K562 (cell line): ENCODE data around the gene TPGS1. TPM values are rescaled to one million over a fixed set of nuclear protein-coding genes. Genes with fewer than 3 reads are reported as not detected.
A peak's percentile ranks its signal among the peaks of the same experiment; 100 is the strongest.

Experiments
- ATAC-seq: fragments of 200-7000 bp; cut with Tn5 transposase; 3 replicates; pipeline ENCODE4 v1.9.1; 2020; ENCODE audit warnings: moderate library complexity
- Bru-seq: library from RNA; stranded (reverse); fragments of 400-500 nt; gene quantifications from one replicate; lab custom pipeline; 2021; lab: Mats Ljungman, UMichigan
- BruChase-seq, 2 experiments: library from RNA; stranded (reverse); fragments of 400-500 nt; gene quantifications; one replicate each; lab custom pipeline; 2021; lab: Mats Ljungman, UMichigan
- BruUV-seq: library from RNA; stranded (reverse); fragments of 400-500 nt; replicated peaks from 2 replicates; lab custom pipeline; 2021; lab: Mats Ljungman, UMichigan
- CTCF ChIA-PET: fragments of 300-600 bp; formaldehyde crosslinking; extraction: SDS; loops from one replicate; lab custom pipeline; 2021; ENCODE audit warnings: low intra/inter-chr PET ratio; lab: Yijun Ruan, JAX
- POLR2A ChIA-PET: fragments of 300-600, 350-650 bp; sonication (Branson Sonifier 250); formaldehyde crosslinking; extraction: SDS; loops from one replicate; lab custom pipeline; 2021; ENCODE audit warnings: antibody characterized with exemption, inconsistent platforms; lab: Yijun Ruan, JAX
- DNase-seq, 4 experiments: peaks; one replicate each; pipeline versions ENCODE4 v3.0.0 to v3.0.0-alpha.2; 2011 to 2018; ENCODE audit warnings: low spot score in 3 of 4, mixed read lengths in 3 of 4; ENCODE audit errors: extremely low read depth in 1 of 4
- FAIRE-seq: peaks from 2 replicates; lab custom pipeline; 2011; peaks lifted over from hg19 to GRCh38; lab: Jason Lieb, UNC
- H2AFZ ChIP-seq: 2 replicates; pipeline ENCODE4 v1.6.0; 2011; ENCODE audit warnings: low read depth, low read length, control low read depth, inconsistent platforms
- H3K27ac ChIP-seq: fragments of 200-600 bp; 3 replicates; pipeline ENCODE4 v1.8.0; 2011; ENCODE audit warnings: low read depth, mild to moderate bottlenecking, control low read depth, inconsistent platforms, low read length, moderate library complexity, mixed read lengths; ENCODE audit errors: extremely low read depth
- H3K27me3 ChIP-seq, 2 experiments: fragments of 300-600 bp in 1 of 2; 2 replicates in 1 of 2; 3 replicates in 1 of 2; pipeline versions ENCODE4 v1.6.0 to v1.8.0; 2011; ENCODE audit warnings: inconsistent platforms in 2 of 2, low read length in 2 of 2, mild to moderate bottlenecking in 1 of 2, mixed read lengths in 1 of 2, moderate library complexity in 1 of 2; ENCODE audit not compliant: control insufficient read depth in 2 of 2, insufficient read depth in 2 of 2
- H3K36me3 ChIP-seq: fragments of 300-600 bp; 3 replicates; pipeline ENCODE4 v1.8.0; 2011; ENCODE audit warnings: mild to moderate bottlenecking, low read length, inconsistent platforms; ENCODE audit not compliant: control insufficient read depth, insufficient read depth
- H3K4me1 ChIP-seq, 2 experiments: fragments of 200-600 bp in 1 of 2; replicated peaks in 1 of 2; 2 replicates in 1 of 2; 3 replicates in 1 of 2; pipeline versions ENCODE4 v1.5.1 to v1.8.0; 2011; ENCODE audit warnings: inconsistent platforms in 2 of 2, low read length in 2 of 2, mild to moderate bottlenecking in 1 of 2, mixed read lengths in 1 of 2, moderate library complexity in 1 of 2; ENCODE audit not compliant: control insufficient read depth in 2 of 2, insufficient read depth in 2 of 2
- H3K4me2 ChIP-seq: 2 replicates; pipeline ENCODE4 v1.6.1; 2011; ENCODE audit warnings: low read length, control low read depth, inconsistent platforms, mixed read lengths; ENCODE audit not compliant: insufficient read depth
- H3K4me3 ChIP-seq: fragments of 200-600 bp; sonication (generic), shearing (Covaris generic); 2 replicates; pipeline ENCODE4 v1.5.1; 2016; ENCODE audit warnings: control low read depth, inconsistent platforms
- H3K79me2 ChIP-seq: fragments of 200-600 bp; 3 replicates; pipeline ENCODE4 v1.8.0; 2011; ENCODE audit warnings: low read length, inconsistent platforms; ENCODE audit not compliant: control insufficient read depth, insufficient read depth
- H3K9ac ChIP-seq, 2 experiments: 2 replicates each; pipeline versions ENCODE4 v1.6.0 to v1.6.1; 2011; ENCODE audit warnings: low read depth in 2 of 2, low read length in 2 of 2, control low read depth in 1 of 2, inconsistent platforms in 1 of 2, mild to moderate bottlenecking in 1 of 2, mixed read lengths in 1 of 2; ENCODE audit not compliant: insufficient read depth in 1 of 2
- H3K9me1 ChIP-seq: one replicate; pipeline ENCODE4 v1.6.0; 2011; ENCODE audit warnings: inconsistent platforms, mild to moderate bottlenecking, low read length, moderate library complexity; ENCODE audit not compliant: control insufficient read depth, insufficient read depth
- H3K9me3 ChIP-seq: replicated peaks from 2 replicates; pipeline ENCODE4 v1.5.1; 2011; ENCODE audit warnings: low read depth, low read length, inconsistent platforms; ENCODE audit not compliant: control insufficient read depth, insufficient read depth
- H4K20me1 ChIP-seq: replicated peaks from 2 replicates; pipeline ENCODE4 v1.6.1; 2011; ENCODE audit warnings: low read length, inconsistent platforms, mixed read lengths; ENCODE audit not compliant: control insufficient read depth, insufficient read depth
- ATF1 ChIP-seq, 2 experiments: fragments of 450-650 bp in 1 of 2; IDR thresholded peaks; 2 replicates each; pipeline ENCODE4 v1.6.1; 2016; ENCODE audit warnings: missing compliant biosample characterization in 1 of 2, missing genetic modification characterization in 1 of 2
- DPF2 ChIP-seq: fragments of 450-650 bp; IDR thresholded peaks from 2 replicates; pipeline ENCODE4 v1.6.1; 2016
- GABPA ChIP-seq: fragments of 200-800 bp; sonication (Bioruptor generic); conservative IDR thresholded peaks from 2 replicates; pipeline ENCODE4 v1.6.1; 2016; ENCODE audit warnings: low read depth, missing genetic modification characterization, missing compliant biosample characterization
- KAT2B ChIP-seq: IDR thresholded peaks from one replicate; pipeline ENCODE4 v1.6.1; 2012; ENCODE audit warnings: low read depth, mild to moderate bottlenecking, control low read depth, inconsistent platforms, low read length, moderate library complexity
- KLF6 ChIP-seq: fragments of 250-450 bp; sonication (Bioruptor Pico); IDR thresholded peaks from 2 replicates; pipeline ENCODE4 v1.4.0; 2020; ENCODE audit warnings: mild to moderate bottlenecking, moderate library complexity, borderline replicate concordance
- TCFL5 ChIP-seq: fragments of 250-450 bp; sonication (Bioruptor Pico); conservative IDR thresholded peaks from 2 replicates; pipeline ENCODE4 v1.6.1; 2021; ENCODE audit warnings: mild to moderate bottlenecking, moderate library complexity, matching md5 sums
- ZFPM2 ChIP-seq: fragments of 250-450 bp; sonication (Bioruptor Pico); IDR thresholded peaks from 2 replicates; pipeline ENCODE4 v1.5.1; 2022; ENCODE audit warnings: mild to moderate bottlenecking
- ZNF24 ChIP-seq: fragments of 450-650 bp; IDR thresholded peaks from 2 replicates; pipeline ENCODE4 v1.6.1; 2016
- ZNF639 ChIP-seq, 2 experiments: fragments of 200-800 bp in 1 of 2; sonication (Bioruptor generic) in 1 of 2; sonication (generic) in 1 of 2; formaldehyde crosslinking in 1 of 2; IDR thresholded peaks in 1 of 2; conservative IDR thresholded peaks in 1 of 2; 2 replicates each; pipeline versions ENCODE4 v1.5.0 to v1.6.1; 2016 to 2020; ENCODE audit warnings: missing compliant biosample characterization in 1 of 2, missing genetic modification characterization in 1 of 2, missing genetic modification reagents in 1 of 2
- ZZZ3 ChIP-seq: fragments of 450-650 bp; IDR thresholded peaks from 2 replicates; pipeline ENCODE4 v1.6.1; 2016; ENCODE audit warnings: antibody characterized with exemption, mild to moderate bottlenecking, moderate library complexity
- WGBS: fragments of 100-300 bp; shearing (Covaris generic); methylation state at CpG from one replicate; pipeline ENCODE4 v1.1.6; 2016; ENCODE audit warnings: low coverage, mixed read lengths; ENCODE audit not compliant: insufficient coverage; ENCODE audit errors: missing lambda C conversion rate; 5-methylcytosine and 5-hydroxymethylcytosine counted together
- in situ Hi-C: fragments of 300-500 bp; cut with MboI; formaldehyde crosslinking; loops from 4 replicates; pipeline ENCODE4 v1.15.0; 2018; ENCODE audit warnings: inconsistent platforms, mixed read lengths
- intact Hi-C: fragments of 100-400 bp; cut with micrococcal nuclease; formaldehyde crosslinking; loops from 2 replicates; pipeline ENCODE4 v1.14.2; 2022
- long read RNA-seq, 3 experiments: library from polyadenylated mRNA in 2 of 3; library from RNA in 1 of 3; unstranded in 2 of 3; stranded (forward) in 1 of 3; transcript quantifications; one replicate each; pipeline ENCODE4 v2.0.0, GENCODE V29; 2019 to 2022
- polyA minus RNA-seq, 3 experiments: library from RNA; depleted of rRNA, polyadenylated mRNA; stranded (reverse); fragments of >200 nt; gene quantifications; 2 replicates each; pipeline ENCODE4 v1.2.3, GENCODE V29; 2011
- polyA plus RNA-seq, 8 experiments: library from polyadenylated mRNA; depleted of rRNA in 4 of 8; stranded (reverse) in 5 of 8; unstranded in 3 of 8; fragments of >200 nt; fragmentation: Nextera tagmentation in 2 of 8; fragmentation: Illumina TruSeq in 1 of 8; extraction: Ambion mirVana in 2 of 8; extraction: Trizol in 1 of 8; gene quantifications; 2 replicates each; pipeline versions ENCODE4 v1.2.1 to v1.2.3, GENCODE V29; 2011 to 2014; ENCODE audit warnings: inconsistent platforms in 1 of 8, missing spikeins in 1 of 8
- total RNA-seq, 7 experiments: library from RNA; depleted of rRNA in 6 of 7; stranded (reverse); fragments of >200 nt in 6 of 7; fragmentation: Illumina TruSeq in 2 of 7; extraction: Trizol in 2 of 7; gene quantifications; 2 replicates each; pipeline versions ENCODE4 v1.2.1 to v1.2.3, GENCODE V29; 2011 to 2021; ENCODE audit warnings: low replicate concordance in 1 of 7
- TF ChIP-seq, protein P1 (sequence below): fragments of 450-650 bp; conservative IDR thresholded peaks from 2 replicates; pipeline ENCODE4 v1.6.1; 2016; ENCODE audit warnings: missing genetic modification characterization, low read depth, mild to moderate bottlenecking, missing compliant biosample characterization, moderate library complexity

The TPGS1 gene, protein sequence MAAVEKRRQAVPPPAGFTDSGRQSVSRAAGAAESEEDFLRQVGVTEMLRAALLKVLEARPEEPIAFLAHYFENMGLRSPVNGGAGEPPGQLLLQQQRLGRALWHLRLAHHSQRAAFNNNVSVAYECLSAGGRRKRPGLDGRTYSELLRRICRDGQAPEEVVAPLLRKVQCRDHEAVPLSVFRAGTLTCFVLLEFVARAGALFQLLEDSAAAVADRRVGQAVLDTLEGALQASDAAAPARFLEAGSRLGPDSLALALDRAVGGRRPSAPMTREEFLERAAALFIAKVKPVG
- 7.0 and 14.9 TPM in 2 replicates for total RNA-seq (2011; cell fraction: chromatin; rRNA removed; ENCODE audit: low replicate concordance)
- 10.1 and 11.5 TPM in 2 replicates for total RNA-seq (2011; cell fraction: nucleolus; rRNA removed)
- 5.3 and 6.3 TPM in 2 replicates for total RNA-seq (2011; cell fraction: nucleoplasm; rRNA removed)
- total RNA-seq (2014; rRNA removed) (22.6 and 31.6 TPM in 2 replicates), total RNA-seq (2014; rRNA removed; fragmentation: Illumina TruSeq; extraction: Trizol) (0.32 and 0.47 TPM in 2 replicates), total RNA-seq (2015; rRNA removed; fragmentation: Illumina TruSeq; extraction: Trizol) (1.2 and 2.3 TPM in 2 replicates), total RNA-seq (2021) (13.0 and 15.5 TPM in 2 replicates), polyA plus RNA-seq (2011; rRNA removed) (0.93 and 1.2 TPM in 2 replicates), polyA plus RNA-seq (2014; fragmentation: Illumina TruSeq; extraction: Trizol) (0.30 and 0.33 TPM in 2 replicates), polyA plus RNA-seq (2014; fragmentation: Nextera tagmentation; extraction: Ambion mirVana) (not detected), polyA plus RNA-seq (2014; rRNA removed) (12.2 and 15.0 TPM in 2 replicates), polyA minus RNA-seq (2011; rRNA and poly(A)+ RNA removed) (0.74 and 0.78 TPM in 2 replicates), Bru-seq, nascent RNA (percentile 58 among the genes with signal in this experiment), BruChase-seq, experiment 1, labeled RNA remaining after a 2-hour chase (percentile 51 among the genes with signal in this experiment), BruChase-seq, experiment 2, labeled RNA remaining after a 6-hour chase (percentile 51 among the genes with signal in this experiment)
- 1.9 and 24.8 TPM in 2 replicates for polyA plus RNA-seq (2011; cell fraction: cytosol; rRNA removed)
- polyA plus RNA-seq (2011; cell fraction: nucleus; rRNA removed): 1.8 and 3.9 TPM in 2 replicates
- 5.5 and 10.3 TPM in 2 replicates for polyA plus RNA-seq (2012)
- polyA minus RNA-seq (2011; cell fraction: cytosol; rRNA and poly(A)+ RNA removed): 1.6 and 5.0 TPM in 2 replicates
- 3.2 and 3.8 TPM in 2 replicates for polyA minus RNA-seq (2011; cell fraction: nucleus; rRNA and poly(A)+ RNA removed)
- long read RNA-seq, experiment 1, transcript TPGS1-201 (2 exons, 1,114 nt): major isoform, 50 of 57 reads
- long read RNA-seq, experiment 1, partial matches to known transcripts: 4 of 57 reads
- long read RNA-seq, experiment 1, other reads (novel, unspliced or antisense): 2 of 57 reads
- long read RNA-seq, experiment 2, transcript TPGS1-201 (2 exons, 1,114 nt): major isoform, 25 of 31 reads
- long read RNA-seq, experiment 2, partial matches to known transcripts: 2 of 31 reads
- long read RNA-seq, experiment 2, other reads (novel, unspliced or antisense): 3 of 31 reads
- long read RNA-seq, experiment 3, transcript TPGS1-201 (2 exons, 1,114 nt): major isoform, 25 of 26 reads
- long read RNA-seq, experiment 3, partial matches to known transcripts: 0 of 26 reads
- long read RNA-seq, experiment 3, other reads (novel, unspliced or antisense): 1 of 26 reads

- Histone ChIP-seq H3K4me1 (peaks cover 10 to 60% of the 10 kb centered on the region in 2 experiments; a peak in 4 of 5 replicates), H3K9me3 (no peaks in the 10 kb centered on the region), H2AFZ (peak within 1 kb of the TSS; percentile 100), H3K9me1 (no peaks in the 10 kb centered on the region), H3K27ac (peak within 1 kb of the TSS; percentile 99), H3K27me3 (no peaks in the 10 kb centered on the region), H3K4me2 (peak within 1 kb of the TSS; percentile 95), H3K79me2 (peaks cover 13% of the 10 kb centered on the region; the same call in 2 of the 3 replicates), H3K36me3 (peaks cover 13% of the 10 kb centered on the region; the same call in 2 of the 3 replicates), H4K20me1 (no peaks in the 10 kb centered on the region), H3K4me3 (peak within 1 kb of the TSS; percentile 100), H3K9ac (peak within 1 kb of the TSS; percentile 92 to 98)
- WGBS: under 1% methylated on average over 55 of the region's 81 CpGs
- ChIA-PET CTCF (interaction anchor here (0.6 to 0.9 kb wide), 2 partner anchors 19 to 49 kb away, joined by 3 to 8 read pairs; no protein-coding TSS in a partner anchor), POLR2A (interaction anchor here (0.6 kb wide), 2 partner anchors 9 to 397 kb away, joined by 4 read pairs; no protein-coding TSS in a partner anchor)
- no peak for FAIRE-seq
- intact Hi-C loops (no loop called here), in situ Hi-C loops (no loop called here)
- peak; percentile 73 to 88 (median 81) for DNase-seq
- BruUV-seq: no TSS peak
- peak; percentile 89 for ATAC-seq
- TF ChIP-seq ATF1 (CRISPR knock-in tag; IDR thresholded peaks at IDR 0.05) (no peak), ATF1 (tag; IDR thresholded peaks at IDR 0.05) (peak; percentile 92), KLF6 (peak; percentile 81), ZZZ3 (no peak), GABPA (peak; percentile 99), DPF2 (no peak), ZNF24 (no peak), KAT2B (no peak), ZNF639 (CRISPR knock-in tag; conservative IDR thresholded peaks at IDR 0.05 in 1 of 2, IDR thresholded peaks at IDR 0.05 in 1 of 2) (peak in 1 of 2 experiments; percentile 97; a peak in 2 of 4 replicates), ZFPM2 (CRISPR knock-in tag) (0 out of 2 replicates have a peak, but pooled peaks have one; percentile 41), TCFL5 (CRISPR knock-in tag) (peak; percentile 70)
- TF ChIP-seq, protein P1, sequence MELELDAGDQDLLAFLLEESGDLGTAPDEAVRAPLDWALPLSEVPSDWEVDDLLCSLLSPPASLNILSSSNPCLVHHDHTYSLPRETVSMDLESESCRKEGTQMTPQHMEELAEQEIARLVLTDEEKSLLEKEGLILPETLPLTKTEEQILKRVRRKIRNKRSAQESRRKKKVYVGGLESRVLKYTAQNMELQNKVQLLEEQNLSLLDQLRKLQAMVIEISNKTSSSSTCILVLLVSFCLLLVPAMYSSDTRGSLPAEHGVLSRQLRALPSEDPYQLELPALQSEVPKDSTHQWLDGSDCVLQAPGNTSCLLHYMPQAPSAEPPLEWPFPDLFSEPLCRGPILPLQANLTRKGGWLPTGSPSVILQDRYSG (tag): peak; percentile 93
Measured at GRCh38 chr19:507286-508203, at the start of gene TPGS1. TSS of gene TPGS1 (plus strand) at chr19:507497. CDS start at chr19:507507, 10 bp downstream.
